B cell (primary cell): ENCODE measurements around the gene BRINP2.

ENCODE experiments used
- EZH2 ChIP-seq: IDR thresholded peaks from 2 replicates; pipeline ENCODE4 v1.6.1; 2012; ENCODE audit warnings: borderline replicate concordance, low read depth, mild to moderate bottlenecking, moderate library complexity, low read length; ENCODE audit not compliant: insufficient read depth, poor library complexity, severe bottlenecking
- TF ChIP-seq, protein P1 (sequence below): fragments of 200-600 bp; IDR thresholded peaks from one replicate; pipeline ENCODE4 v1.8.0; 2022; ENCODE audit warnings: antibody characterized with exemption, mild to moderate bottlenecking

DNA sequence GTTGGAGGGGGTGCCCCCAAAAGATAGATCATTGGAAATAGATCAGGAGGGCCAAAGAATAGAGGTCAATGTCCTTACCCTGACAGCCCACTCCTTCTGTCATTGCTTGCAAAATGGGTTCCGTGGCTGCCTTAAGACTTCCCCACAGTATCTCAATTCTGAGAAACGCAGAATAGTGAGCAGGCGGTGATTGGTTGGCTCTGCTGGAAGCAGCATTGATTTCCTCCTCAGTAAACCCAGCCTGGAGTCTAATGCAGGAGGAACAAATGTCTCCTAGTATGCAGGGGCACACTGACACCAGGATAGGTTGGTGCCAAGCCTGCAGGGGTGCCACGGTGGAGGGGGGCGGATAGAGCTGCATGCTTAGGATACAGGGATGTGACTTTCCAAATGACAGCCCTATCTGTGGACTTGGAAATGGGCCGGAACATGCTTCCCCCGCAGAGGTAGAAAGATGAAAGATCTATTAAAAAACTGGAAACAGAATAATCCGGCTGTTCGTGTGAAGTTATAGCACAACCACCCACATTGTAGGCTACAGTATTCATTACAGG is 76.9 kb downstream of the BRINP2 start:
- TF ChIP-seq, protein P1, sequence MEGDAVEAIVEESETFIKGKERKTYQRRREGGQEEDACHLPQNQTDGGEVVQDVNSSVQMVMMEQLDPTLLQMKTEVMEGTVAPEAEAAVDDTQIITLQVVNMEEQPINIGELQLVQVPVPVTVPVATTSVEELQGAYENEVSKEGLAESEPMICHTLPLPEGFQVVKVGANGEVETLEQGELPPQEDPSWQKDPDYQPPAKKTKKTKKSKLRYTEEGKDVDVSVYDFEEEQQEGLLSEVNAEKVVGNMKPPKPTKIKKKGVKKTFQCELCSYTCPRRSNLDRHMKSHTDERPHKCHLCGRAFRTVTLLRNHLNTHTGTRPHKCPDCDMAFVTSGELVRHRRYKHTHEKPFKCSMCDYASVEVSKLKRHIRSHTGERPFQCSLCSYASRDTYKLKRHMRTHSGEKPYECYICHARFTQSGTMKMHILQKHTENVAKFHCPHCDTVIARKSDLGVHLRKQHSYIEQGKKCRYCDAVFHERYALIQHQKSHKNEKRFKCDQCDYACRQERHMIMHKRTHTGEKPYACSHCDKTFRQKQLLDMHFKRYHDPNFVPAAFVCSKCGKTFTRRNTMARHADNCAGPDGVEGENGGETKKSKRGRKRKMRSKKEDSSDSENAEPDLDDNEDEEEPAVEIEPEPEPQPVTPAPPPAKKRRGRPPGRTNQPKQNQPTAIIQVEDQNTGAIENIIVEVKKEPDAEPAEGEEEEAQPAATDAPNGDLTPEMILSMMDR, result no peak
- TF ChIP-seq EZH2, result no peak
